ENCODE measurements around the gene ZNF358. TPM values are rescaled to one million over a fixed set of nuclear protein-coding genes. Genes with fewer than 3 reads are reported as not detected.

The ZNF358 gene
- total and polyA plus RNA-seq, 10 of the 15 experiments (the other 5 are each of a cell fraction or from before 2014, with no cell fraction given): 0.09 to 6.3 (median 1.9) TPM; not detected in 1

GRCh38 chr19:7520131-7521051, 4.5 kb downstream of the ZNF358 start:
- DNase-seq (ENCODE audit: low read depth, low spot score): no peak
- Histone ChIP-seq H2AFZ (ENCODE audit: control insufficient read depth, low read depth, low read length) (no peak overlapping the region), H3K4me1 (ENCODE audit: control insufficient read depth, insufficient read depth, low read length) (peaks cover 4% of the 10 kb centered on the region; the same call in 1 of the 2 replicates), H3K4me3 (no peak overlapping the region), H3K27me3 (replicated peaks in 1 of 2; ENCODE audit: control insufficient read depth in 2 of 2, insufficient read depth in 2 of 2, low read length in 1 of 2) (peaks cover 2 to 3% of the 10 kb centered on the region in 2 experiments; a peak in 2 of 4 replicates), H3K9ac (ENCODE audit: control insufficient read depth, insufficient read depth, low read length) (no peak overlapping the region), H3K36me3 (ENCODE audit: control insufficient read depth in 2 of 2, insufficient read depth in 2 of 2, low read length in 1 of 2) (no peaks in the 10 kb centered on the region), H3K9me3 (replicated peaks; ENCODE audit: control insufficient read depth, insufficient read depth, low read length) (no peaks in the 10 kb centered on the region), H3K27ac (ENCODE audit: control insufficient read depth, insufficient read depth) (no peak overlapping the region), H3K4me2 (ENCODE audit: control insufficient read depth, insufficient read depth) (no peak overlapping the region), H3K79me2 (ENCODE audit: control insufficient read depth, insufficient read depth, low read length) (no peaks in the 10 kb centered on the region), H4K20me1 (ENCODE audit: control insufficient read depth, insufficient read depth) (no peaks in the 10 kb centered on the region)
- ChIA-PET POLR2A (interaction anchor here (0.7 to 3.2 kb wide), 2 partner anchors 14 to 209 kb away, joined by 4 to 28 read pairs; partner anchors contain the start of gene PNPLA6), SMC1A (ENCODE audit: uncharacterized antibody, unreplicated experiment) (no interaction called here), CTCF (interaction anchor here (2.4 kb wide), 1 partner anchor 48 kb away, joined by 6 read pairs; no protein-coding TSS in a partner anchor), RAD21 (ENCODE audit: unreplicated experiment) (no interaction called here)
- no peak for ATAC-seq
- in situ Hi-C loops (cut with MboI) (no loop called here), intact Hi-C loops (cut with micrococcal nuclease; ENCODE audit: unreplicated experiment) (no loop called here)
- TF ChIP-seq CEBPB (IDR thresholded peaks at IDR 0.05; ENCODE audit: borderline replicate concordance in 1 of 2, low read depth in 2 of 2, low read length in 2 of 2) (no peak), CREM (IDR thresholded peaks at IDR 0.05; ENCODE audit: low read depth) (no peak), RFX5 (IDR thresholded peaks at IDR 0.05; ENCODE audit: low read depth, low read length) (no peak), TCF7 (IDR thresholded peaks at IDR 0.05; ENCODE audit: borderline replicate concordance) (no peak), NFXL1 (IDR thresholded peaks at IDR 0.05; ENCODE audit: borderline replicate concordance) (no peak), RAD21 (IDR thresholded peaks at IDR 0.05; ENCODE audit: insufficient read depth, low read depth, low read length) (no peak), PAX8 (IDR thresholded peaks at IDR 0.05) (no peak), ELK1 (IDR thresholded peaks at IDR 0.05; ENCODE audit: low read depth, low read length) (no peak), GABPA (IDR thresholded peaks at IDR 0.05; ENCODE audit: low read depth) (no peak)
- no peak for FAIRE-seq
- 72% methylated on average over 47 of the region's 51 CpGs for WGBS (ENCODE audit: insufficient coverage, insufficient replicate concordance, low lambda C conversion rate, missing lambda C conversion rate)
- no TSS peak for BruUV-seq (replicated peaks)

All from GM12878 (cell line).